K562 (cell line): ENCODE measurements around the gene GATA2. TPM values are rescaled to one million over a fixed set of nuclear protein-coding genes. Genes with fewer than 3 reads are reported as not detected.
A peak's percentile ranks its signal among the peaks of the same experiment; 100 is the strongest.

Experiments
- ATAC-seq: fragments of 200-7000 bp; cut with Tn5 transposase; 3 replicates; pipeline ENCODE4 v1.9.1; 2020; ENCODE audit warnings: moderate library complexity
- BruUV-seq: library from RNA; stranded (reverse); fragments of 400-500 nt; replicated peaks from 2 replicates; lab custom pipeline; 2021; lab: Mats Ljungman, UMichigan
- CTCF ChIA-PET: fragments of 300-600 bp; formaldehyde crosslinking; extraction: SDS; loops from one replicate; lab custom pipeline; 2021; ENCODE audit warnings: low intra/inter-chr PET ratio; lab: Yijun Ruan, JAX
- POLR2A ChIA-PET: fragments of 300-600, 350-650 bp; sonication (Branson Sonifier 250); formaldehyde crosslinking; extraction: SDS; loops from one replicate; lab custom pipeline; 2021; ENCODE audit warnings: antibody characterized with exemption, inconsistent platforms; lab: Yijun Ruan, JAX
- DNase-seq, 4 experiments: peaks; one replicate each; pipeline versions ENCODE4 v3.0.0 to v3.0.0-alpha.2; 2011 to 2018; ENCODE audit warnings: low spot score in 3 of 4, mixed read lengths in 3 of 4; ENCODE audit errors: extremely low read depth in 1 of 4
- FAIRE-seq: peaks from 2 replicates; lab custom pipeline; 2011; peaks lifted over from hg19 to GRCh38; lab: Jason Lieb, UNC
- H2AFZ ChIP-seq: 2 replicates; pipeline ENCODE4 v1.6.0; 2011; ENCODE audit warnings: low read depth, low read length, control low read depth, inconsistent platforms
- H3K27ac ChIP-seq: fragments of 200-600 bp; 3 replicates; pipeline ENCODE4 v1.8.0; 2011; ENCODE audit warnings: low read depth, mild to moderate bottlenecking, control low read depth, inconsistent platforms, low read length, moderate library complexity, mixed read lengths; ENCODE audit errors: extremely low read depth
- H3K27me3 ChIP-seq, 2 experiments: fragments of 300-600 bp in 1 of 2; 2 replicates in 1 of 2; 3 replicates in 1 of 2; pipeline versions ENCODE4 v1.6.0 to v1.8.0; 2011; ENCODE audit warnings: inconsistent platforms in 2 of 2, low read length in 2 of 2, mild to moderate bottlenecking in 1 of 2, mixed read lengths in 1 of 2, moderate library complexity in 1 of 2; ENCODE audit not compliant: control insufficient read depth in 2 of 2, insufficient read depth in 2 of 2
- H3K36me3 ChIP-seq: fragments of 300-600 bp; 3 replicates; pipeline ENCODE4 v1.8.0; 2011; ENCODE audit warnings: mild to moderate bottlenecking, low read length, inconsistent platforms; ENCODE audit not compliant: control insufficient read depth, insufficient read depth
- H3K4me1 ChIP-seq, 2 experiments: fragments of 200-600 bp in 1 of 2; replicated peaks in 1 of 2; 2 replicates in 1 of 2; 3 replicates in 1 of 2; pipeline versions ENCODE4 v1.5.1 to v1.8.0; 2011; ENCODE audit warnings: inconsistent platforms in 2 of 2, low read length in 2 of 2, mild to moderate bottlenecking in 1 of 2, mixed read lengths in 1 of 2, moderate library complexity in 1 of 2; ENCODE audit not compliant: control insufficient read depth in 2 of 2, insufficient read depth in 2 of 2
- H3K4me2 ChIP-seq: 2 replicates; pipeline ENCODE4 v1.6.1; 2011; ENCODE audit warnings: low read length, control low read depth, inconsistent platforms, mixed read lengths; ENCODE audit not compliant: insufficient read depth
- H3K4me3 ChIP-seq: fragments of 200-600 bp; sonication (generic), shearing (Covaris generic); 2 replicates; pipeline ENCODE4 v1.5.1; 2016; ENCODE audit warnings: control low read depth, inconsistent platforms
- H3K79me2 ChIP-seq: fragments of 200-600 bp; 3 replicates; pipeline ENCODE4 v1.8.0; 2011; ENCODE audit warnings: low read length, inconsistent platforms; ENCODE audit not compliant: control insufficient read depth, insufficient read depth
- H3K9ac ChIP-seq, 2 experiments: 2 replicates each; pipeline versions ENCODE4 v1.6.0 to v1.6.1; 2011; ENCODE audit warnings: low read depth in 2 of 2, low read length in 2 of 2, control low read depth in 1 of 2, inconsistent platforms in 1 of 2, mild to moderate bottlenecking in 1 of 2, mixed read lengths in 1 of 2; ENCODE audit not compliant: insufficient read depth in 1 of 2
- H3K9me1 ChIP-seq: one replicate; pipeline ENCODE4 v1.6.0; 2011; ENCODE audit warnings: inconsistent platforms, mild to moderate bottlenecking, low read length, moderate library complexity; ENCODE audit not compliant: control insufficient read depth, insufficient read depth
- H3K9me3 ChIP-seq: replicated peaks from 2 replicates; pipeline ENCODE4 v1.5.1; 2011; ENCODE audit warnings: low read depth, low read length, inconsistent platforms; ENCODE audit not compliant: control insufficient read depth, insufficient read depth
- H4K20me1 ChIP-seq: replicated peaks from 2 replicates; pipeline ENCODE4 v1.6.1; 2011; ENCODE audit warnings: low read length, inconsistent platforms, mixed read lengths; ENCODE audit not compliant: control insufficient read depth, insufficient read depth
- E2F6 ChIP-seq, 2 experiments: IDR thresholded peaks; 2 replicates each; pipeline ENCODE4 v1.6.1; 2011; ENCODE audit warnings: borderline replicate concordance in 1 of 2, control low read depth in 1 of 2, low read depth in 1 of 2, low read length in 1 of 2, mild to moderate bottlenecking in 1 of 2, mixed read lengths in 1 of 2, moderate library complexity in 1 of 2; ENCODE audit not compliant: insufficient read depth in 1 of 2, insufficient read length in 1 of 2, poor library complexity in 1 of 2, severe bottlenecking in 1 of 2; ENCODE audit errors: extremely low read depth in 1 of 2
- THAP7 ChIP-seq: fragments of 250-450 bp; sonication (Bioruptor Pico); IDR thresholded peaks from 2 replicates; pipeline ENCODE4 v1.5.0; 2021
- WGBS: fragments of 100-300 bp; shearing (Covaris generic); methylation state at CpG from one replicate; pipeline ENCODE4 v1.1.6; 2016; ENCODE audit warnings: low coverage, mixed read lengths; ENCODE audit not compliant: insufficient coverage; ENCODE audit errors: missing lambda C conversion rate; 5-methylcytosine and 5-hydroxymethylcytosine counted together
- in situ Hi-C: fragments of 300-500 bp; cut with MboI; formaldehyde crosslinking; loops from 4 replicates; pipeline ENCODE4 v1.15.0; 2018; ENCODE audit warnings: inconsistent platforms, mixed read lengths
- intact Hi-C: fragments of 100-400 bp; cut with micrococcal nuclease; formaldehyde crosslinking; loops from 2 replicates; pipeline ENCODE4 v1.14.2; 2022
- polyA plus RNA-seq, 8 experiments: library from polyadenylated mRNA; depleted of rRNA in 4 of 8; stranded (reverse) in 5 of 8; unstranded in 3 of 8; fragments of >200 nt; fragmentation: Nextera tagmentation in 2 of 8; fragmentation: Illumina TruSeq in 1 of 8; extraction: Ambion mirVana in 2 of 8; extraction: Trizol in 1 of 8; gene quantifications; 2 replicates each; pipeline versions ENCODE4 v1.2.1 to v1.2.3, GENCODE V29; 2011 to 2014; ENCODE audit warnings: inconsistent platforms in 1 of 8, missing spikeins in 1 of 8
- total RNA-seq, 7 experiments: library from RNA; depleted of rRNA in 6 of 7; stranded (reverse); fragments of >200 nt in 6 of 7; fragmentation: Illumina TruSeq in 2 of 7; extraction: Trizol in 2 of 7; gene quantifications; 2 replicates each; pipeline versions ENCODE4 v1.2.1 to v1.2.3, GENCODE V29; 2011 to 2021; ENCODE audit warnings: low replicate concordance in 1 of 7

GATA2 gene
- total and polyA plus RNA-seq, 9 of the 15 experiments (the other 6 are each of a cell fraction or from before 2014, with no cell fraction given) = 8.5 to 218 (median 50.8) TPM

- Histone ChIP-seq H3K36me3 (no peaks in the 10 kb centered on the region), H3K4me3 (no peak overlapping the region), H2AFZ (no peak overlapping the region), H3K9me3 (no peaks in the 10 kb centered on the region), H3K27me3 (peaks cover 4 to 21% of the 10 kb centered on the region in 2 experiments; a peak in 4 of 5 replicates), H3K9me1 (peaks cover 3% of the 10 kb centered on the region), H3K4me1 (peaks cover 3 to 22% of the 10 kb centered on the region in 2 experiments; a peak in 4 of 5 replicates), H3K79me2 (no peaks in the 10 kb centered on the region), H4K20me1 (no peaks in the 10 kb centered on the region), H3K9ac (no peak overlapping the region)
- DNase-seq = no peak
- no TSS peak for BruUV-seq
- in situ Hi-C loops = no loop called here
- WGBS = 74% methylated on average over 9 of the region's 10 CpGs
- no peak for FAIRE-seq
- ATAC-seq = no peak
- POLR2A ChIA-PET = interaction anchor here (1.6 to 2.8 kb wide), 2 partner anchors 13 to 16 kb away, joined by 7 to 20 read pairs; no protein-coding TSS in a partner anchor
- peak in 1 of 2 experiments; percentile 24 for TF ChIP-seq E2F6 (IDR thresholded peaks at IDR 0.05; ENCODE audit: borderline replicate concordance in 1 of 2, extremely low read depth in 1 of 2, insufficient read depth in 1 of 2, insufficient read length in 1 of 2, low read depth in 1 of 2, low read length in 1 of 2, poor library complexity in 1 of 2, severe bottlenecking in 1 of 2)
- no peak for TF ChIP-seq THAP7 (CRISPR knock-in tag)
- TF ChIP-seq, all 486 proteins: peak for 1
- intact Hi-C loops = no loop called here
- CTCF ChIA-PET = no interaction called here
- H3K4me2 ChIP-seq = no peak overlapping the region
- no peak overlapping the region for H3K27ac ChIP-seq
Observed at GRCh38 chr3:128463771-128464170, 29.2 kb downstream of the GATA2 start.
